ENCODE results near the gene PHACTR2.

DNA sequence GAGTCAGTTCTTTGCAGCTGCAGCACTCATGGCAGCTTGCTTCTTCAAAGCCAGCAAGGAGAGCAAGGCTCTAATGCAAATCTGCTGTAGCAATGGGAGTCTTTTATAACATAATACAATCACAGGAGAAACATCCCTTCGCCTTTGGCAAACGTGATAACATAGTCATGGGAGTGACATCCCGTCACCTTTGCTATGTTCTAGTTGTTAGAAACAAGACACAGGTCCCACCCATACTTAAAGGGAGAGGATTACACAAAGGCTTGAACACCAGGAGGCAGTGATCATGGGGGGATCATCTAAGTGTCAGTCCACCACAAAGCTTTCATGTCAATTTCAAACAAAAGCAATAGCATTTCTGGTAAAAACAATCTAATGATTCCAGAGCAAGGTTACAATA is 40.1 kb upstream of the PHACTR2 start:
- TF ChIP-seq SRF (IDR thresholded peaks at IDR 0.05; ENCODE audit: low read depth in 2 of 2, low read length in 2 of 2) (no peak), SREBF1 (IDR thresholded peaks at IDR 0.05; ENCODE audit: low read length) (no peak), POLR2AphosphoS5 (IDR thresholded peaks at IDR 0.05; ENCODE audit: low read length) (no peak), RFX5 (IDR thresholded peaks at IDR 0.05; ENCODE audit: low read depth, low read length) (no peak), MYC (IDR thresholded peaks at IDR 0.05; ENCODE audit: insufficient read depth, insufficient read length, insufficient replicate concordance, low read length, severe bottlenecking) (no peak), RUNX3 (IDR thresholded peaks at IDR 0.05; ENCODE audit: low read length) (no peak), CHD2 (IDR thresholded peaks at IDR 0.05; ENCODE audit: borderline replicate concordance, low read depth, low read length) (no peak), EGR1 (IDR thresholded peaks at IDR 0.05; ENCODE audit: borderline replicate concordance in 1 of 2, low read depth in 2 of 2, low read length in 2 of 2) (no peak), RAD21 (IDR thresholded peaks at IDR 0.05; ENCODE audit: insufficient read depth, low read depth, low read length) (no peak), CEBPB (IDR thresholded peaks at IDR 0.05; ENCODE audit: borderline replicate concordance in 1 of 2, low read depth in 2 of 2, low read length in 2 of 2) (no peak)
- TF ChIP-seq, protein P1, sequence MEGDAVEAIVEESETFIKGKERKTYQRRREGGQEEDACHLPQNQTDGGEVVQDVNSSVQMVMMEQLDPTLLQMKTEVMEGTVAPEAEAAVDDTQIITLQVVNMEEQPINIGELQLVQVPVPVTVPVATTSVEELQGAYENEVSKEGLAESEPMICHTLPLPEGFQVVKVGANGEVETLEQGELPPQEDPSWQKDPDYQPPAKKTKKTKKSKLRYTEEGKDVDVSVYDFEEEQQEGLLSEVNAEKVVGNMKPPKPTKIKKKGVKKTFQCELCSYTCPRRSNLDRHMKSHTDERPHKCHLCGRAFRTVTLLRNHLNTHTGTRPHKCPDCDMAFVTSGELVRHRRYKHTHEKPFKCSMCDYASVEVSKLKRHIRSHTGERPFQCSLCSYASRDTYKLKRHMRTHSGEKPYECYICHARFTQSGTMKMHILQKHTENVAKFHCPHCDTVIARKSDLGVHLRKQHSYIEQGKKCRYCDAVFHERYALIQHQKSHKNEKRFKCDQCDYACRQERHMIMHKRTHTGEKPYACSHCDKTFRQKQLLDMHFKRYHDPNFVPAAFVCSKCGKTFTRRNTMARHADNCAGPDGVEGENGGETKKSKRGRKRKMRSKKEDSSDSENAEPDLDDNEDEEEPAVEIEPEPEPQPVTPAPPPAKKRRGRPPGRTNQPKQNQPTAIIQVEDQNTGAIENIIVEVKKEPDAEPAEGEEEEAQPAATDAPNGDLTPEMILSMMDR (IDR thresholded peaks at IDR 0.05 in 2 of 3, conservative IDR thresholded peaks at IDR 0.05 in 1 of 3; ENCODE audit: control insufficient read depth in 2 of 3, extremely low read depth in 1 of 3, insufficient read depth in 1 of 3, low read depth in 3 of 3, low read length in 3 of 3) = no peak
- TF ChIP-seq, protein P2, sequence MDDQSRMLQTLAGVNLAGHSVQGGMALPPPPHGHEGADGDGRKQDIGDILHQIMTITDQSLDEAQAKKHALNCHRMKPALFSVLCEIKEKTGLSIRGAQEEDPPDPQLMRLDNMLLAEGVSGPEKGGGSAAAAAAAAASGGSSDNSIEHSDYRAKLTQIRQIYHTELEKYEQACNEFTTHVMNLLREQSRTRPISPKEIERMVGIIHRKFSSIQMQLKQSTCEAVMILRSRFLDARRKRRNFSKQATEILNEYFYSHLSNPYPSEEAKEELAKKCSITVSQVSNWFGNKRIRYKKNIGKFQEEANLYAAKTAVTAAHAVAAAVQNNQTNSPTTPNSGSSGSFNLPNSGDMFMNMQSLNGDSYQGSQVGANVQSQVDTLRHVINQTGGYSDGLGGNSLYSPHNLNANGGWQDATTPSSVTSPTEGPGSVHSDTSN (IDR thresholded peaks at IDR 0.05; ENCODE audit: insufficient replicate concordance, low read depth, low read length) = no peak
- TF ChIP-seq, protein P3, sequence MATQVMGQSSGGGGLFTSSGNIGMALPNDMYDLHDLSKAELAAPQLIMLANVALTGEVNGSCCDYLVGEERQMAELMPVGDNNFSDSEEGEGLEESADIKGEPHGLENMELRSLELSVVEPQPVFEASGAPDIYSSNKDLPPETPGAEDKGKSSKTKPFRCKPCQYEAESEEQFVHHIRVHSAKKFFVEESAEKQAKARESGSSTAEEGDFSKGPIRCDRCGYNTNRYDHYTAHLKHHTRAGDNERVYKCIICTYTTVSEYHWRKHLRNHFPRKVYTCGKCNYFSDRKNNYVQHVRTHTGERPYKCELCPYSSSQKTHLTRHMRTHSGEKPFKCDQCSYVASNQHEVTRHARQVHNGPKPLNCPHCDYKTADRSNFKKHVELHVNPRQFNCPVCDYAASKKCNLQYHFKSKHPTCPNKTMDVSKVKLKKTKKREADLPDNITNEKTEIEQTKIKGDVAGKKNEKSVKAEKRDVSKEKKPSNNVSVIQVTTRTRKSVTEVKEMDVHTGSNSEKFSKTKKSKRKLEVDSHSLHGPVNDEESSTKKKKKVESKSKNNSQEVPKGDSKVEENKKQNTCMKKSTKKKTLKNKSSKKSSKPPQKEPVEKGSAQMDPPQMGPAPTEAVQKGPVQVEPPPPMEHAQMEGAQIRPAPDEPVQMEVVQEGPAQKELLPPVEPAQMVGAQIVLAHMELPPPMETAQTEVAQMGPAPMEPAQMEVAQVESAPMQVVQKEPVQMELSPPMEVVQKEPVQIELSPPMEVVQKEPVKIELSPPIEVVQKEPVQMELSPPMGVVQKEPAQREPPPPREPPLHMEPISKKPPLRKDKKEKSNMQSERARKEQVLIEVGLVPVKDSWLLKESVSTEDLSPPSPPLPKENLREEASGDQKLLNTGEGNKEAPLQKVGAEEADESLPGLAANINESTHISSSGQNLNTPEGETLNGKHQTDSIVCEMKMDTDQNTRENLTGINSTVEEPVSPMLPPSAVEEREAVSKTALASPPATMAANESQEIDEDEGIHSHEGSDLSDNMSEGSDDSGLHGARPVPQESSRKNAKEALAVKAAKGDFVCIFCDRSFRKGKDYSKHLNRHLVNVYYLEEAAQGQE (IDR thresholded peaks at IDR 0.05; ENCODE audit: low read depth, low read length) = no peak
